Hematopoietic multipotent progenitor cell treated with erythropoietin and hydrocortisone succinate and interleukin-3 and kit ligand, for 15 days (in vitro differentiated cells): Measurements from ENCODE around the gene EVI5L.

Experiments used
- DNase-seq: peaks from one replicate; pipeline ENCODE4 v3.0.0-alpha.2; 2015; ENCODE audit warnings: low spot score

Gene EVI5L

DNA sequence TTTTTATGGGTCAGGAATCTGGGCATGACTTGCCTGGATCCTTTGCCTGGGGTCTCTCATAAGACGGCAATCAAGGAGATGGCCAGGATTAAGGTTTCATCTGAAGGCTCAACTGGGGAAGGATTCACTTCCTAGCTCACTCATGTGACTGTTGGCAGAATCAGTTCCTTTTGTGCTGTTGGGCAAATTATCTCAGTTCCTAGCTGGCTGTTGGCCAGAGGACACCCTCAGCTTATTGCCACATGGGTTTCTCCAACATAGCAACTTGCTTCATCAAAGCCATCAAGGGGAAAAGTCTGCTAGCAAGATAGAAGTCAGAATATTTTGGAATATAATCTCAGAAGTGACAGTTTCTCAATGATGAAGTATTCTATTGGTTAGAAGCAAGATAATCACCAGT is 12.2 kb upstream of the EVI5L start:
- no peak for DNase-seq

- no peak for DNase-seq
Observed at GRCh38 chr19:7818806-7819205, 11.2 kb upstream of the EVI5L start.

- DNase-seq, result no peak
Observed at GRCh38 chr19:7819337-7819736, 10.7 kb upstream of the EVI5L start.

GRCh38 chr19:7820588-7820987 is 9.4 kb upstream of the EVI5L start:
- no peak for DNase-seq

- no peak for DNase-seq
Observed at GRCh38 chr19:7822910-7823515, 7.0 kb upstream of the EVI5L start.

GRCh38 chr19:7823686-7824301 is 6.2 kb upstream of the EVI5L start:
- DNase-seq, result no peak

DNA sequence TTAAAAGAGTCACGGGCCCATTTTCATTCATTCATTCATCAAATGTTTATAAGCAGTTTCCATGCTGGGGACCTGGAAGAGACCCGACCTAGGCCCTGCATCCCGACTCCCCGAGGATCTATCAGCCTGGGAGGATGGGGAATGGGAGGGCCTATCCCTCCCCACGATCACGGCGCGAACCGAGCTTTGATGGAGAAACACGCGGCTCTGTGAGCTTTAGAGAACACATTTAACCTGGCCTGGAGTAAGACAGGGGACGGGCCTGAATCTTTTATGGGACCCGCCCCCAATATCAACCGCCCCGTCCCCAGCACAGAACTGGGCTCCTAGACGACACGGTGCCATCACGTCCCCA is 875 bp upstream of the EVI5L start:
- DNase-seq, result no peak

DNA sequence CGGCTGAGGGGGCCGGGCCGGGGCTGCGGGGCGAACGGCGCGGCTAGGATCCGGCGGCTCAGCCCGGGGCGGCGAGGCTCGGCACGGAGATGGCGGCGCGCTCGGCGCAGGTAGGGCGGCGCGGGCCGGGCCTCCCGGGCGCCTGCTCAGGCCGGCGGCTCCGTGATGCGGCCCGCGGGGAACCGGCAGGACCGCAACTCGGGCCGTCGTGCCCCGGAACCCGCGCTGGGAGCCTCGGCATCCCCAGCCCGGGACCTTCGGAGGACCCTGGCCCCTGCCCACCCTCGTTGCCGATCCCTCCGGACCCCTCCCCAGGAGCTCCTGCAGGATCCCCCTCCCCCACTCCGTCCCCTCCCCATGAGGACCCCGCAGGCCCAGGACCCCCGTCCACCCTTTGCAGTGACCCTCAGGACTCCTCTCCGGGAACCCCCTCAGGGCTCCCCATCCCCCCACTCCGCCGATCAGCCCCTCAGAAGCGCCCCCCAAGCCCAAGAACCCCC is 304 bp downstream of the EVI5L start:
- no peak for DNase-seq

- DNase-seq, result no peak
Observed at GRCh38 chr19:7830823-7831222, 805 bp downstream of the EVI5L start.

DNA sequence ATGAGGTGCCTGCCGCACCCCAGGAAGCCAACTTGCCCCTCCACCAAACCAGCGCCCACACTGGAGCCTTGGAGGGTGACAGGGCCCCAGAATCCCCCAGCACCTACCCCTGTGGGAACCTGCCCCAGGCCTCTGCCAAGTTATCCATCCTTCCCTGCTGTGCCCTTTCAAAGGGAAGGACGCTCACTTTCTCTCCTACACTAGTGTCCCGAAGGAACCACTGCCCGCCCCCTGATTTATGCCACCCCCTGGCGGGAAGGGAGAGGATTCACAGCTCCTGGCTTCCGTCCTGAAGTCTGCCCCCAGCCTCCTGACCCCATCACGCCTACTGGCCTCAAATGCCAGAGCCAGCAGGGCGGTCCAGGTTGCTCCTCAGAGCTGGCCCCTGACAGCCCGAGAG is 1.4 kb downstream of the EVI5L start:
- peak; percentile 8 for DNase-seq

DNA sequence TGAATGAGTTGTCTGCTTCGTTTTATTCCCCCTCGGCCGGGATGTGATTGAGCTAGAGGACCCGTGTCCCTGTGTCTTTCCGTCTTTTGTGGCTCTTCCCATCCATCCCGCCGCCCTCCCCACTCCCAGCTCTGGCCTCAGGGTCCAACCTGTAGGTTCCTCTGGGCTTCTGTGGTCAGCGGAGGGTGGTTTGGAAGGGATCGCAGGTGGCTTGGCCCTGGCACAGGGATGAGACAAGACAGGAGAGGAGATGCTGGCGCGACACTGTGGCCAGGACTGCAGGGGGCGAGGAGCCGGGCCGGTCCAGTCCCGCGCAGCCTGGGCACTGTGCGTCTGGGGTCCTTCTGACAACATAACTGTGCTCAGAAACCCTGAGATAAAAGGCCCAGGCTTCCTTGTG is 2.0 kb downstream of the EVI5L start:
- no peak for DNase-seq

DNA sequence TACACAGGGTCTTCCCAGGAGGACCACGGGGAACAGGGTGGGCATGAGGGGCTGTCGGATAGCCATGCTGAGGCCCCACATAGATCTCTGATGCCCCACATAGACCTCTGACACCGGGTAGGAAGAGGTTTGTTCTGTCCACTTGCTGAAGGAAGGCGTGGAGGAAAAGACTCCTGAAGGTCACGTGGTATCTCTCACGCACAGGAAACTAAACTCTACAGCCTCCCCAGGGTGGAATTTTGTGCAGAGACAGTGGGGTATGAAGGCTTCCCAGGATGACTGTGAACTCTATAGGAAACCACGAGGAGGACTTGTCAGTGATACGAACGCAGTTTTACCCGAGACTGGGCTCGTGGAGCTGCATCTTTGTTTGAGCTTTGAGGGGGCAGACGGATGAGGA is 2.8 kb downstream of the EVI5L start:
- no peak for DNase-seq

DNA sequence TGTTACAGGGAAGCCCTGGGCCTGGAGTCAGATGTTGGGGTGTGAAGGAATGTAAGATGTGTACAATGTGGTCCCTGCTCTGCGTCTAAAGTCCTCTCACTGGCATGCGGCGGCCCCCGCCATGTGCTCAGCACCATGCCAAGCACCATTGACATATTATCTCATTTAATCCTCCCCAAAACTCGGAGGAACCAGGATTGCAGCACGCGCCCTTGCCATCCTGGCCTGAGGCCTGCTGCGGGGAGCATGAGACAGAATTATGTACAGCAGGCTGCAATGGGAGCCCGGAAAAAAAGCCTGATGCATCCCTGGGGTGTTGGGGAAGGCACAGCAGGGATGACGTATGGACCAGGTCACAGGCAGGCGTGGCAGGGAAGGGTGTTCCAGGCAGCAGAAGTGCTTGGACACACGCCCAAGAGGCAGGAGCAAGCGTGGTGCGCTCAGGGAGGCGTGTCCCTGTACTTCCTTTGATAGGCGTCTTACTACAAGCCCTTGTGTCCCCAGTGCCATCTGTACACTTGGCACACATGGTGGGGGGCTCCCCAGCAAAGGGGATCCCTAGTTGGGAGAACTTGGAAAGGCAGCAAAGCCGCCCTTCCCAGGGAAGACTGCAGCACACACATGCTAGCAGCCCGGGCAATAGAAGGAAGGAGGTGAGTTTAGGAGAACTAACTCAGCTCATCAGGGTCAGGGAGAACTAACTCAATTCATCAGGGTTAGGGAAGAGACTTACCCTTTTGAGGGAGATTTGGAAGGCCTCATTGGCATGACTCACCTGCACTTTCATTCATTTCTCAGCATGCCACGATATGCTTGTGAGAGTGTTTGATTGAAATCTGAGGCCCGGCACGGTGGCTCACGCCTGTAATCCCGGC is 3.4 kb downstream of the EVI5L start:
- peak; percentile 60 for DNase-seq

DNA sequence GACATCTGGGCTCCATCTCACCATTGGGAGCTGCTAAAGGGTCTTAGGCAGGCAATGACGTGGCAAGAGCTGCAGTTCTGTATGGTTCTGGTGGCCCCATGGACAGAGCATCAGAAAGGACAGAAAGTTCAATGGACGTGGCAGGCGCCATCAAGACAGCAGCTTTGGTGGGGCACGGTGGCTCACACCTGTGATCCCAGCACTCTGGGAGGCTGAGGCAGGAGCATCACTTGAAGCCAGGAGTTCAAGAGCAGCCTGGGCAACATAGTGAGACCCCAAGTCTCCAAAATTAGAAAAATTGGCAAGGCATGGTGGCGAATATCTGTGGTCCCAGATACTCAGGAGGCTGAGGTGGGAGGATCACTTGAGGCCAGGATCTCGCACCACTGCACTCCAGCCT is 9.5 kb downstream of the EVI5L start:
- no peak for DNase-seq

GRCh38 chr19:7840629-7841028 is 10.6 kb downstream of the EVI5L start:
- DNase-seq, result no peak

DNA sequence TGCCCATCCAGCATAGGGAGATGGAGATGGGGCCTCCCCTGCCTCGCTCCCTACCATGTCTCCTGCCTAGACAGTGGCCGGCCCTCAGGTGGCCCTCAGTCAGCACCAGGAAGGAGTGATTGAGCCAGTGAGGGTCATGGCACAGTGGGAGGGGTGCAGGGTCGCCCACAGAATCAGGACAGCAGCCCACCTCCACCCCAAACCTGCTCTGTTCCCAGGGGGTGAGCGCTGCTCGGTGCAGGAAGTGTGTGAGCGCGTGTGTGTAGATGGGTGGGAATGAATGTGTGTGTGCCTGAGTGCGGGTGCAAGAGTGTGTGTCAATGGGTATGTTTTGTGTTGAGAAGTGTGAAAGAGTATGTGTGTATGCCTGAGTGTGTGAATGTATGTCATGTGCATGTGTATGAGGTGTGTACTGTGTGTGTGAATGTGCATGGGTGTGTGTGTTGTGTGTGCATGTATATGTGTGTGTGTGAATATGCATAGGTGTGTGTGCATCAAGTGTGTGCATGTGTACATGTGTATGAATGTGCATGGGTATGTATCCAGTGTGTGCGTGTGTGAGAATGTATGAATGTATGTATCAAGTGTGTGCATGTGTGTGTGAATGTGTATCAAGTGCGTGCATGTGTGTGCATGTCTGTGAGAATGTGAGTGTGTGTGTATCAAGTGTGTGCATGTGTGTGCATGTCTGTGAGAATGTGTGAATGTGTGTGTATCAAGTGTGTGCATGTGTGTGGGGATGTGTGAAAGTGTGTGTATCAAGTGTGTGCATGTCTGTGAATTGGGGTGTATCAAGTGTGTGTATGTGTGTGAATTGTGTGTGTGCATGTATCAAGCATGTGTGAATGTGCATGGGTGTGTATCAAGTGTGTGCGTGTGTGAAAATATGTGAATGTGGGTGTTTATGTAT is 12.0 kb downstream of the EVI5L start:
- no peak for DNase-seq

GRCh38 chr19:7842661-7843294 is 12.8 kb downstream of the EVI5L start:
- no peak for DNase-seq

GRCh38 chr19:7843521-7843920 is 13.5 kb downstream of the EVI5L start:
- no peak for DNase-seq

DNA sequence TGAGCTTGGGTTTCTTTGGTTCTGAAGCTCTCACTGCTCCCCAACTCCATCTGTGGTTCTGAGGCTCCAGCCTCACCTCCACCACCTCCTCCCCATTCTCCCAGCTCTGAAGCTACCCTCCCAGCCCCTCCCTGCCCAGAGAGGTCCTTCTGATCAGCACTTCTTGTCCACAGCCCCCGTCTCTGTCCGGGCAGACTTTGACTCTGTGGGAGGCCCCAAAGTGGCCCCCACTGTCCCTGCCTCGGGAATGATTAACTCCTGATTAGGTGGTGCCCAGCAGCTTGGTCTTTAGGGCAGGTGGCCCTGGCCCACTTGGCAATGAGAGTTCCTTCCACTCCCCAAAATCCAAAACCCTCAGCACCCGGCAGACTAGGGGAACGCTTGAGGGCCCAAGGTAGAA is 14.4 kb downstream of the EVI5L start:
- no peak for DNase-seq

DNA sequence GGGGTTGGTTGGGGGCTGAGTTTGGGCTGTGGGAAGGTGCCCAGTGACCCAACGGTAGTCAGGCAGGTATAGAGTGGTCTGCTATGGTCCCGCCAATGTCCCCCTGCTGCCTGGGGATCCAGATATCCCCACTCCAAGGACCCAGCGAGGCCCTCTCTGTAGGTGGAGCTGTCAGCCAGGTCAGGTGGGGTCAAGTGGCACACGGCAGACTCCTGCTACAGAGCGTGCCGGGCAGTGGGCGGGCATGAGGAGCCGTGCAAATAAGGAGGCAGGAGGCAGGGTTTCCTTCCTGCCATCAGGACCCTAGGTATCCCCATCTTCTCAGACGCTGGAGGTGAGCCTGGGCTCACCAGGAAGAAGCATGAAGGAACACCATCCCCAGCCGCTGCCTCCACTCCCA is 14.9 kb downstream of the EVI5L start:
- DNase-seq, result no peak

- no peak for DNase-seq
Observed at GRCh38 chr19:7845390-7846154, 15.6 kb downstream of the EVI5L start.
